PFSK-1 (cell line): ENCODE data around the gene NPHP4.

ENCODE experiments used
- FOXP2 ChIP-seq: optimal IDR thresholded peaks from 2 replicates; pipeline ENCODE3; 2011; ENCODE audit warnings: borderline replicate concordance, control low read depth, inconsistent platforms; ENCODE audit not compliant: insufficient read depth; ENCODE audit errors: extremely low read length, extremely low read depth
- POLR2AphosphoS5 ChIP-seq: IDR thresholded peaks from 2 replicates; pipeline ENCODE4 v1.6.1; 2012; ENCODE audit warnings: low read depth, mild to moderate bottlenecking, control low read depth, low read length, moderate library complexity
- REST ChIP-seq, 2 experiments: IDR thresholded peaks; 2 replicates each; pipeline versions ENCODE4 v1.6.1 to v1.8.0; 2011 to 2012; ENCODE audit warnings: low read depth in 2 of 2, low read length in 2 of 2, control low read depth in 1 of 2, inconsistent platforms in 1 of 2, mild to moderate bottlenecking in 1 of 2, moderate library complexity in 1 of 2; ENCODE audit not compliant: insufficient read depth in 1 of 2
- SIN3A ChIP-seq: IDR thresholded peaks from 2 replicates; pipeline ENCODE4 v1.6.1; 2012; ENCODE audit warnings: mild to moderate bottlenecking, low read length, moderate library complexity, borderline replicate concordance; ENCODE audit not compliant: insufficient read depth
- TAF1 ChIP-seq: IDR thresholded peaks from 2 replicates; pipeline ENCODE4 v1.6.1; 2012; ENCODE audit warnings: low read length, control low read depth, borderline replicate concordance; ENCODE audit not compliant: insufficient read depth

NPHP4 gene

GRCh38 chr1:5911871-5912271 lies 80.4 kb downstream of the NPHP4 start:
- TF ChIP-seq REST (IDR thresholded peaks at IDR 0.05; ENCODE audit: insufficient read depth in 1 of 2, low read depth in 2 of 2, low read length in 2 of 2) (no peak), FOXP2 (no peak), TAF1 (no peak), POLR2AphosphoS5 (no peak), SIN3A (no peak)

GRCh38 chr1:5911157-5911556 lies 81.1 kb downstream of the NPHP4 start:
- TF ChIP-seq TAF1 (no peak), REST (IDR thresholded peaks at IDR 0.05; ENCODE audit: insufficient read depth in 1 of 2, low read depth in 2 of 2, low read length in 2 of 2) (no peak), SIN3A (no peak), FOXP2 (no peak), POLR2AphosphoS5 (no peak)

- TF ChIP-seq REST (IDR thresholded peaks at IDR 0.05; ENCODE audit: insufficient read depth in 1 of 2, low read depth in 2 of 2, low read length in 2 of 2) (no peak), FOXP2 (no peak), SIN3A (no peak), TAF1 (no peak), POLR2AphosphoS5 (no peak)
These were observed 81.6 kb downstream of the NPHP4 start for GRCh38 chr1:5910666-5911065.

- TF ChIP-seq TAF1: no peak
- TF ChIP-seq FOXP2: no peak
- no peak for TF ChIP-seq REST (IDR thresholded peaks at IDR 0.05; ENCODE audit: insufficient read depth in 1 of 2, low read depth in 2 of 2, low read length in 2 of 2)
- TF ChIP-seq POLR2AphosphoS5: no peak
- no peak for TF ChIP-seq SIN3A
These were observed 82.0 kb downstream of the NPHP4 start for GRCh38 chr1:5910276-5910620.
